ENCODE measurements around the gene SLC8A1.

DNA sequence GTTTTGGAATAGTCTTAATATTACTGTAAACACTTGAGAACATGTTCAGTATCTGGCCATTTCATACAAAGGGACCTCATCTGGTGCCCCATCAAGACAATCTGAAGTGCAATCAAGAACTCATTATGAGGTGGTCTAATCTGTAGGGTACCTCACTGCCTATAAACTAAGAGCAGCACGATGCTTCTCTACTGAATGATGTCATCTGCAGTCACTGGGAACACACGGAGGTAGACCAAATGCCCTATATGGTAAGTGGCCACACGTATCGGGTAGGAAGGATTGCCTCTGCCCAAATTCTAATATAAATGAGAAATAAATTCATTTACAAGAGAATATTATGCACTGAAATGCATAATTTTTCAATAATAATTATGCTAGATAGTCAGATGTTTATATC is 90.4 kb downstream of the SLC8A1 start:
- TF ChIP-seq, protein P1, sequence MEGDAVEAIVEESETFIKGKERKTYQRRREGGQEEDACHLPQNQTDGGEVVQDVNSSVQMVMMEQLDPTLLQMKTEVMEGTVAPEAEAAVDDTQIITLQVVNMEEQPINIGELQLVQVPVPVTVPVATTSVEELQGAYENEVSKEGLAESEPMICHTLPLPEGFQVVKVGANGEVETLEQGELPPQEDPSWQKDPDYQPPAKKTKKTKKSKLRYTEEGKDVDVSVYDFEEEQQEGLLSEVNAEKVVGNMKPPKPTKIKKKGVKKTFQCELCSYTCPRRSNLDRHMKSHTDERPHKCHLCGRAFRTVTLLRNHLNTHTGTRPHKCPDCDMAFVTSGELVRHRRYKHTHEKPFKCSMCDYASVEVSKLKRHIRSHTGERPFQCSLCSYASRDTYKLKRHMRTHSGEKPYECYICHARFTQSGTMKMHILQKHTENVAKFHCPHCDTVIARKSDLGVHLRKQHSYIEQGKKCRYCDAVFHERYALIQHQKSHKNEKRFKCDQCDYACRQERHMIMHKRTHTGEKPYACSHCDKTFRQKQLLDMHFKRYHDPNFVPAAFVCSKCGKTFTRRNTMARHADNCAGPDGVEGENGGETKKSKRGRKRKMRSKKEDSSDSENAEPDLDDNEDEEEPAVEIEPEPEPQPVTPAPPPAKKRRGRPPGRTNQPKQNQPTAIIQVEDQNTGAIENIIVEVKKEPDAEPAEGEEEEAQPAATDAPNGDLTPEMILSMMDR (IDR thresholded peaks at IDR 0.05): no peak
- no peak for TF ChIP-seq POLR2AphosphoS5 (IDR thresholded peaks at IDR 0.05)
- no peak for TF ChIP-seq POLR2A (IDR thresholded peaks at IDR 0.05)

All from breast epithelium (tissue), 3 donors.